Activated CD8-positive, alpha-beta memory T cell treated with anti-CD3 and anti-CD28 coated beads, Interleukin-2, amount 50 U/mL, for 1 hour (primary cell): ENCODE results near the gene PDE4DIP.
"Not testable (repeated sequence)": the region's sequence is repeated elsewhere in the genome, so short reads cannot be mapped to it uniquely, and the experiment has no call there.

Experiments
- DNase-seq: peaks from one replicate; pipeline ENCODE4 v3.0.0-alpha.2; 2020; ENCODE audit errors: extremely low read depth

PDE4DIP gene

GRCh38 chr1:148844220-148844619 is at the start of gene PDE4DIP:
Gene PDE4DIP, plus strand, starts transcription at chr1:148844428. Its CDS starts 347 bp downstream, at chr1:148844775.
- DNase-seq: peak; percentile 30

DNA sequence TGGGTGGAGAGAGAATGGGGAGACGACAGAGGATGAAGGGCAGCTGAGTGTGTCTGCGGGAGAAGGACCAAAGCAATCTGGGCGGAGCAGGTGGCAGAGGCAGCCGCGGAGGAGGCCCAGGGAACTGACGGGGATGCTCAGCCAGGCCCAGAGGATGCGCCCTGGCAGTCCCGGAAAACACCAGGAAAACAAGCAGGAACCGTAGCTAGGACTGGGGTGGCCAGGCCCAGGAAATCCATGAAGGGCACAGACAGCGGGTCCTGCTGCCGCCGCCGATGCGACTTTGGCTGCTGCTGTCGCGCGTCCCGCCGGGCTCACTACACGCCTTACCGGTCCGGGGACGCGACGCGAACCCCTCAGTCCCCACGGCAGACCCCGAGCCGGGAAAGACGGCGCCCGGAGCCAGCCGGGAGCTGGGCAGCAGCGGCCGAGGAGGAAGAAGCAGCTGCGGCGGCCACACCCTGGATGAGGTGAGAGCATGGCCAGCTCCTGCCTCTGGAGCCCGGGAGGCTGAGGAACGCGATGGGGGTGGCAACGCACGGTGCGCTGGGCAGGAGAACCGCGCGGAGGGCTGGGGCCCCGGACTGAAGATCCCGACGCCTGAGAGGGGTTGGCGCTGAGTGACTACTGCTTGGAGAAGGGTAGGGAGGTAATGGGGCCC is 35.8 kb upstream of the PDE4DIP start:
- not testable (repeated sequence) for DNase-seq

DNA sequence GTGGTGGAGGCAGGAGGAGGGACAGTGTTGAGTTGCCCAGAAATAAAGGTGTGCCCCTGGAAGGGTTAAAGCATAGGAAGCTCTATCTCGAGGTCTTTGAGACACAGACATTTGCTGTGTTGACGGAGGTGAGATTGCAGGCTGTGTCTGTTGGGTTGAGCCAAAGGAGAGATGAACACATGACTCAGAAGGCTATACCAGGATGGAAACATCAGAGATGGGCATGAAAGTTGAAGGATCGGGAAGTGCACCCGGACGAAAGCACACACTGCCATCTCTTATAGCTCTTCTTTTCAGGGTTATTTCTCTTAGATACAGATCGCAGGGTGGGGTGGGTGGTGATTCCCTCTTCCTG is 35.3 kb upstream of the PDE4DIP start:
- not testable (repeated sequence) for DNase-seq

GRCh38 chr1:148822180-148822579 is 22.0 kb upstream of the PDE4DIP start:
- not testable (repeated sequence) for DNase-seq

GRCh38 chr1:148823822-148824221 is 20.4 kb upstream of the PDE4DIP start:
- DNase-seq: not testable (repeated sequence)

DNA sequence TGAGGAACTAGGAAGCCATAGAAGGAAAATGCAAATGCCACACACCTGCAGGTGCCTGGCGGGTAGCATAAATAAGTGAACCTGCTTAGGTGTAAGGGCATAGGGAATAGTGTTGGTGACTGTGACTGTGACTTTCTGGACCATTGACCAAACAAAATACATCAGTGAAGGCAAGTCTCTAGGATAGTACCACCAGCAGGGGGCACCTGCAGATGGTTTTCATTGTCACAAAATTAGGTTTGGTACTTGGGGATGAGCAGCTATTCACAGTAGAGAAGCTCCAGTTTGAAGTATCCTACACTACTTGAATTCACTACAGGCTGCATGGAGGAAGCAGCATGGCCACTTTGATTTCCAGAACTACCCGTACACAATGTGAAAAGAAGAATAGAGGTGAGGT is 19.2 kb upstream of the PDE4DIP start:
- DNase-seq: not testable (repeated sequence)

- DNase-seq: not testable (repeated sequence)
These were observed 15.7 kb upstream of the PDE4DIP start for GRCh38 chr1:148828531-148828930.

GRCh38 chr1:148828962-148829361 is 15.3 kb upstream of the PDE4DIP start:
- not testable (repeated sequence) for DNase-seq

- not testable (repeated sequence) for DNase-seq
These were observed 14.9 kb upstream of the PDE4DIP start for GRCh38 chr1:148829365-148829764.

DNA sequence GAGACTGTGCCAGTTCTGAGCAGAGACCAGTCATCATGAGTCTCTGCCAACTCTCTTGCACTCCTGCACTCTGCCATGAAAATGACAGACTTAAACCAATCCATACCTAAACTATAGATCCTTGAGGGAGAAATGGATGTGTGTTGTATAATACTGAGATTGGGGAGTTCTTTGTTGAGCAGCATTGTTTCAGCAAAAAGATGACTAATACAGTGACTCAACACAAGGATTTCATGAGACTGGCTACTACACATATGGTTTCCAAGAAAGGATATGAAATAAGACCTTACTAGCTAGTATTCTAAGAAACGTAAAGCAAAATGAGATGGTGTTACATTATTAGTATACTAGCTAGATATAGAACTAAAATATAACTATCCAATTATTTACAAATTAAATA is 3.0 kb upstream of the PDE4DIP start:
- not testable (repeated sequence) for DNase-seq

DNA sequence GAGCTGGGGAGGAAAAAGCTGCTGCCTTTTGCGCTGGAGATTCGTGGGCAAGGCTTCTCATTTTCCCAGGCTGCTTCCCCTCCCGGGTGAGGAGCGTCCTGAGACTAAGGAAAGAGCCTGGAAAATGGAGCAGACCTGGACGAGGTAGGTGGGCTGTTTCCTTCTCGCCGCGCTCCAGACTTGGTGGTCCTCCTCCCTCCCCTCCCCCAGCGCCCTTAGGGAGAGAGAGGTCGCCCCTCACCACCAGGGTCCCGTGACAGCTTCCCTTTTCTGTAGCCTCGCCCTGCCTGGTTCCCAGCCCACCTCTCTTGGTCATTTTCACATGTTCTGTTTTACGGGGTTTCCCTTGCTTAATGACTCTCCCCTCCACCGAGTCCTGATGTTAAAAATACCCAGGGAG is 423 bp downstream of the PDE4DIP start:
- not testable (repeated sequence) for DNase-seq

DNA sequence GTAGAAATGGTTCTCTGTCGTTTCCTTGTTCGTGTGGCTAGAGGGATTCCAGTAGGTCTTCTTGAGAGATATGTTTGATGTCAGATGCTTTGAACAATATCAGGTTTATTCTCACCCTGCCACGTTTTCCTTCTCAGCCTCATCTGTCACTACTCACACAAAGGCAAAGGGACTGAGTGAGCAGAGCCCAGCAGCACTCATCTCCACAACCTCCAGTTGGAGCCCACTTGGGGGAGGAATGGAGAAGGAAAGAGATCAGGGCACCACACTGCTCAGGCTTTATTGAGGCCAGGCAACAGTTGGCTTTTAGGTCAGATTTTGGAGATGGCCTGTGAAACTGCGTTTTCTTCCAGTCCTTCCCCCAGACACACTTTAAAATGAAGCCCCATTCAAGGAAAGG is 840 bp downstream of the PDE4DIP start:
- not testable (repeated sequence) for DNase-seq

GRCh38 chr1:148850347-148850746 is 6.1 kb downstream of the PDE4DIP start:
- not testable (repeated sequence) for DNase-seq

- not testable (repeated sequence) for DNase-seq
These were observed 6.6 kb downstream of the PDE4DIP start for GRCh38 chr1:148850840-148851239.

DNA sequence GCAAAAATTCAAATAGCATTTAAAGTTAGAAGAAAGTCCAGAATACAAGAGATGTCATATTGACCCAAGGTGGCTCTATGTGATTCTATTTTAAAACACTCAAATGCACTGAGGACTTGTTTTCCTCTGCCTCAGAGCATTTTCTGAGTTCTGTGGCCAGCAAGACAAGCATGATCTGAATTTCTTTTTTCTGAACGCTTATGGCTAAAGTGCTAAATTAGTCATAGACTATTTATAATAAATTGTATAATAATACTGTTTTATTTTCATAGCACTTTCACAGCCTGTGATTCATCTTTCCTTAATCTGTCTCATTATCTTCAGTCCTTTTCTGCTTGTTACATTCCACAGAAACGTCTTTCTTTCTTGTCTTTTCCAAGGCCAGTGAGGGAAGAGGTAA is 7.5 kb downstream of the PDE4DIP start:
- DNase-seq: not testable (repeated sequence)

- DNase-seq: not testable (repeated sequence)
These were observed 9.1 kb downstream of the PDE4DIP start for GRCh38 chr1:148853363-148853762.

DNA sequence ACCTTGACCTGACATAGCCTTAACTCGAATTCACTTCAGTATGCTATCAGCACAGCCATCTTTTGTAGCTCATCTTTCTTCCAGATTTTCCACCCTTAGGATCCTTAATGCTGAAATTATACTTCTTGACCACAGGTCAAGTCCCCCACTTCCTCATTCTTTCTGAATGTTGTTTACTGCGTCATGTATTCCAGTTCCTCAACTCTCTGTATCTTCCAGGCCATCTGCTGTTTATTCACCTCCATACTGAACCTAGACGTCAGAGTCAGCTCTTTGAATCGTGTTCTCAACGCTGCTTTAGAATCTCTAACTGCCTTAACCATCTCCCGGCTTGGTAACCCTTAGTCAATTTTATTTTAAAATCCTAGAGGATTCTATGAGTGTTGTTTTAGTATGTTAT is 9.8 kb downstream of the PDE4DIP start:
- not testable (repeated sequence) for DNase-seq

DNA sequence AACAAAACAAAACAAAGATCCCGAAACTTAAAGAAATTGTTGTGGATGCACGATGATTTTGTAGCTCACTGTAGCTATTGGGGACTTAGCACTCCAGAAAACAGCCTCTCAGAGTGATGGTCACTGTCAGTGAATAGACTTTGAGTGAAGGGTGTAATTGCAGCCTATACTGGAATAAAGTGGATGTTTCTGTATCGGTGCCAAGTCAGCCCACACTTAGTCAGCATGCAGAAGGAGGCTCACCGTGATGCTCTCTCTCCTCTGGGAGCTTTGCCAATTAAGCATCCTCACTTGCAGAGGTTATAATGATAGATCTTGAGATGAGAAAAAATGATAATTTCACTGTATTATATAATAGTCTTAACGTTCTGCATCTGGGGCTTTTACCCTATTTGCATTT is 11.1 kb downstream of the PDE4DIP start:
- DNase-seq: not testable (repeated sequence)

GRCh38 chr1:148860049-148860448 is 15.8 kb downstream of the PDE4DIP start:
- DNase-seq: not testable (repeated sequence)

GRCh38 chr1:148860579-148861259 is 16.5 kb downstream of the PDE4DIP start:
- not testable (repeated sequence) for DNase-seq

- DNase-seq: not testable (repeated sequence)
These were observed 18.4 kb downstream of the PDE4DIP start for GRCh38 chr1:148862590-148862989.

DNA sequence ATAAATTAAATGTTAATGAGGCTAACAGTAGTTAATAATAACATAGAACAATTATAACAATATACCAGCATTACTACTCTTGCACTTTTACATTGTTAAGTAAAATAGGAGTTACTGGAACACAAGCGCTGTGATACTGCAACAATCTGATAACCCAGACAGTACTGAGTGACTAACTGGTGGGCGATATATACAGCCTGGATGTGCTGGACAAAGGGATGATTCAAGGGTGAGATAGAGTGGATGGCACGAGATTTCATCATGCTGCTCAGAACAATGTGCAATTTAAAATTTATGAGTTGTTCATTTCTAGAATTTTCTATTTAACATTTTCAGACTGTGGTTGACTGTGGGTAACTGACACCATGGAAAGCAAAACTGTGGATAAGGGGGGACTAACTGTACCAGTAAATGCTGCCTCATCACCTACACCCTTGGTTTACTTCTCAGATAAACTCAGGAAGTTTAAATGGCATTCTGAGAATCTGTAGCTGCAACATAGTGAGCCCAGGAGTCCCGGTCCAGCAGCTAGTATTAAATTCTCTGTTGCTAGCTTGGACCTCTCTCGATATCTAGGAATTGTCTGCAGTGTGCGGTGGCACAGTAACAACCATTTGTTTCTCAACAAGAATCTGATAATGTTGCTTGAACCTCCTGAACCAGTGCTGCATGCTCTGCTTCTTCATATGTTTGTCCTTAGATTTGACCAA is 24.9 kb downstream of the PDE4DIP start:
- DNase-seq: not testable (repeated sequence)

GRCh38 chr1:148869634-148869961 is 25.4 kb downstream of the PDE4DIP start:
- not testable (repeated sequence) for DNase-seq
